Ectodermal cell (in vitro differentiated cells): ENCODE measurements around the gene SMTN. TPM values are rescaled to one million over a fixed set of nuclear protein-coding genes. Genes with fewer than 3 reads are reported as not detected.

ENCODE experiments used
- H3K27ac ChIP-seq: 2 replicates; pipeline ENCODE4 v1.7.0; 2013; ENCODE audit warnings: mild to moderate bottlenecking, low read depth, low read length; ENCODE audit not compliant: insufficient read depth, poor library complexity, severe bottlenecking
- H3K27me3 ChIP-seq: 2 replicates; pipeline ENCODE4 v1.7.0; 2013; ENCODE audit warnings: mild to moderate bottlenecking, low read length; ENCODE audit not compliant: insufficient read depth, control insufficient read depth, poor library complexity, severe bottlenecking
- H3K36me3 ChIP-seq: one replicate; pipeline ENCODE4 v1.7.0; 2013; ENCODE audit warnings: low read length; ENCODE audit not compliant: control insufficient read depth, insufficient read depth
- H3K4me1 ChIP-seq: one replicate; pipeline ENCODE4 v1.7.0; 2013; ENCODE audit warnings: low read length; ENCODE audit not compliant: control insufficient read depth, insufficient read depth
- H3K4me3 ChIP-seq: 2 replicates; pipeline ENCODE4 v1.7.0; 2013; ENCODE audit warnings: low read depth, low read length, control low read depth; ENCODE audit not compliant: insufficient read depth
- H3K9me3 ChIP-seq: 2 replicates; pipeline ENCODE4 v1.7.0; 2013; ENCODE audit warnings: mild to moderate bottlenecking, low read length, moderate library complexity; ENCODE audit not compliant: control insufficient read depth
- WGBS, 2 experiments: methylation state at CpG; one replicate each; pipeline ENCODE4 v1.1.7; 2013; ENCODE audit warnings: missing lambda C conversion rate in 2 of 2; 5-methylcytosine and 5-hydroxymethylcytosine counted together
- polyA plus RNA-seq, 4 experiments: library from polyadenylated mRNA; stranded (reverse); fragments of 50-300 nt; gene quantifications; one replicate each; pipeline ENCODE4 v1.2.3, GENCODE V29; 2013

SMTN gene
- polyA plus RNA-seq (2013, experiment 1 of 4) = 18.1 TPM
- 19.5 TPM for polyA plus RNA-seq (2013, experiment 2 of 4)
- polyA plus RNA-seq (2013, experiment 3 of 4) = 15.5 TPM
- 20.0 TPM for polyA plus RNA-seq (2013, experiment 4 of 4)

DNA sequence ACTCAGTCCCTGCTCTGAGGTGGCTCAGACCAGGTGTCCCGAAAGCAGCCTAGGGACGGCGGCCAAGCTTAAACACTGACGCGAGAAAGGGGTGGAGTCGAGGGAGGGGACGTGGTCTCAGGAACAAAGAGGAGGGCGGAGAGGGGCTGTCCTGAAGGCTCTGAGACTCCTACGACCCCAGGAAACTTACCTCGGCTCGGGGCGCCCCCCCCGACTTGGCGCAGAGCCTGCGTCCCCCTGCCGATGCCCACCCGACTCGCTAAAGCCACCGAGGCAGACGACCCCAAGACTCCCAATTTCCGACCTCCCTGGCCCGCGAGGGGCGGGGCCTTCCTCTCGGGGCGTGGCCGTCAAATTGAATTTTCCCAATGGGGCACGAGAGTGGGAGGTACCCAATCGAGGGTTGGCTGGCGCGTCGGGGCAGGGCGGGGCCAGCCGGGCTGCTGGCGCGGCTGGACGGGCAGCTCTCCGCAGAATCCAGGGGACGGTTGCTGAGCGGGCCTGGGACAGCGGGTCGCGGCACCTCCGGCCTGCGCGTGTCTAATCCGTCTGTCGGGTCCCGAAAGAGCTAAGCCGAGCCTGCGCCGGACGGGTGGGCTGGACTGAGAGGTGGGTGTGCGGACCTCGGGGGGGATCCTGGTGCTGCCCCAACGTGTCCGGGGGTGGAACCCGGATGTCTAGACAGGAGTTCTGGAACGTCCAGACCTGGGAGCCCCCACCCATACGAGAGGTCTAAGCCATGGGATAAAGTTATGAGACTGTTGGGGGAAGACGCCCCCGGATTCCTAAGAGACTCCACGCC lies at the start of gene SMTN:
Gene SMTN, plus strand, starts transcription at position 471 of the 802 bp plus-strand sequence. CDS start 1,941 bp downstream, outside the sequence.
- no peaks in the 10 kb centered on the region for H3K36me3 ChIP-seq
- 2% methylated on average over 63 of the region's 63 CpGs for WGBS, 2 experiments
- H3K9me3 ChIP-seq = no peaks in the 10 kb centered on the region
- H3K27me3 ChIP-seq = peaks cover 9% of the 10 kb centered on the region
- H3K27ac ChIP-seq = peak within 1 kb of the TSS; percentile 85
- peak within 1 kb of the TSS; percentile 53 for H3K4me3 ChIP-seq
- H3K4me1 ChIP-seq = peaks cover 14% of the 10 kb centered on the region

DNA sequence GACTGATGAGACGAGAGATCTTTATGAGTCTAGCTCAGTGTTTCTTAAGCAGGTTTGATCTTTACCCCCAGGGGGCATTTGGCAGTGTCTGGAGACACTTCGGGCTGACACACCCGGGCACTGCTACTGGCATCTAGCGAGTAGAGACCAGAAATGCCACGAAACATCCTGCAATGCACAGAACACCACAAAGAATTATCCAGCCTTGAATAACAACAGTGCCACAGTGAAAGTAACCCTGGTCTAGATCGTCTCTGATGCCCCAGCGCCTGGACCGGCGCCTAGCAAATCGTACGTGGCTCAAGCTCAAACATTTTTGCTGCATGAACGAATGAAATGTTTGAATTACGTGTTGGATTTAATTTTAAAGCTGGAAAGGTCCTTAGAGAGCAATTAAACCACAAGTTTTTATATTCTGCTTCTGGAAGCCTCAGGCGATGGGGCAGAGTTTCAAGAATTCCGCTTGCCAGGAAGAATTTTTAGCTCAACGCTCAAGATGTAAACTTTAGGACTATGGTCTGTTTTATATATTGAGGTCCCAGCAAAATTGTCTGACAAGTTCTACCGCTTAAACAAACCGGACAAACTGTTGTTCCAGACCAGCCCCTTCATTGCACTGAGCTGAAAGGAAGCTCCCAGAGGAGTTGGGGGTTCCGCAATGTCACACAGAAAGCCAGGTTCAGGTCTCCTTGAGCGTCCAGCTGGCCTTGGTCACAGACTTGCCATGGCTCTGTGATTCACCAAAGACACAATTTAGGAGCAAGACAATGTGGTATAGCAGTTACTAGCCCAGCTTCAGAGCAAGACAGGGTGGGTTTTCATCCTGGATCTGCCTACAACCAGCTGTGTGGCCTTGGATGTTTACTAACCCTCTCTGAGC lies 44.2 kb upstream of the SMTN start:
- Histone ChIP-seq H3K9me3 (no peaks in the 10 kb centered on the region), H3K27me3 (no peaks in the 10 kb centered on the region), H3K4me3 (no peak overlapping the region), H3K27ac (no peak overlapping the region), H3K4me1 (no peaks in the 10 kb centered on the region), H3K36me3 (no peaks in the 10 kb centered on the region)
- 93% methylated on average over 20 of the region's 20 CpGs for WGBS, 2 experiments

DNA sequence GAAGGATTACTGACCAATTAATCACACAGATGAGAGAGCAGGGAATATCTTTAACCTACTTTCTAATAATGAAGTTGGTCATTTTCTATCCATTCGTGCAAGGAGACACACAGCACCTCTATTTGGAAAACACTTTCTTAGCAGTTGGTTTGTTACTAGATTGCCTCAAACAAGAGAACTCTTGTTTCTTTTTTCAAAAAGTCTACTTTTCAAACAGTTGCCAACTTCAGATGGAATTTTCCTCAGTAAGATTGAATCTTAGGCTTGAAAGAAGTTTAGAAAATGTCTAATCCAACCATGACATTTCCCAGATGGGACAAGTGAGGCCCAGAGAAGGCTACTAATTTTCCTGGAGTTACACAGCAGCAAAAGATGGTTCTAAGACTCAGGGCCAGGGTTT lies 42.4 kb upstream of the SMTN start:
- 91 to 100% methylated on average over 1 of the region's 1 CpG for WGBS, 2 experiments
- Histone ChIP-seq H3K27me3 (no peaks in the 10 kb centered on the region), H3K27ac (no peak overlapping the region), H3K9me3 (no peaks in the 10 kb centered on the region), H3K4me3 (no peak overlapping the region), H3K36me3 (no peaks in the 10 kb centered on the region), H3K4me1 (no peaks in the 10 kb centered on the region)

DNA sequence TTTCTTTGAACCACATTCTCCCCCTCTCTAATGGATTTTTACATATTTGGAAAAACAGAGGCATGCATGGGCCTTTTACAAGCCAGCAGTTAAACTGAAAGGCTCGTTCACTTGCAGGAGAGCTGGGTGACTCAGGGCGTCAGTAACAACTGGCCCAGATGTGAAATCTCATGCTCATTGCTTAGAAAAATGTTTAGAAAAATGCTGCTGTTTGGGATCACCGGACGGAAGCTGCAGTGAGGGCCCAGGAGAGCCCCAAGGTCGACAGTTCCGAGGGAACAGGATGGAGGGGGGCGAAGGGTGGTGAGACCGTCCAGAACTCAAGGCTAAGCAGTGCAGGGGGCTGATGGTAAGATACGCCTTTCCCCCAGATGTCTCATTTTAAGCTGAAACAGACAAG lies 41.7 kb upstream of the SMTN start:
- Histone ChIP-seq H3K4me3 (no peak overlapping the region), H3K27me3 (no peaks in the 10 kb centered on the region), H3K36me3 (no peaks in the 10 kb centered on the region), H3K9me3 (no peaks in the 10 kb centered on the region), H3K27ac (no peak overlapping the region), H3K4me1 (no peaks in the 10 kb centered on the region)
- whole genome bisulfite sequencing, 2 experiments = 78% methylated on average over 9 of the region's 9 CpGs

DNA sequence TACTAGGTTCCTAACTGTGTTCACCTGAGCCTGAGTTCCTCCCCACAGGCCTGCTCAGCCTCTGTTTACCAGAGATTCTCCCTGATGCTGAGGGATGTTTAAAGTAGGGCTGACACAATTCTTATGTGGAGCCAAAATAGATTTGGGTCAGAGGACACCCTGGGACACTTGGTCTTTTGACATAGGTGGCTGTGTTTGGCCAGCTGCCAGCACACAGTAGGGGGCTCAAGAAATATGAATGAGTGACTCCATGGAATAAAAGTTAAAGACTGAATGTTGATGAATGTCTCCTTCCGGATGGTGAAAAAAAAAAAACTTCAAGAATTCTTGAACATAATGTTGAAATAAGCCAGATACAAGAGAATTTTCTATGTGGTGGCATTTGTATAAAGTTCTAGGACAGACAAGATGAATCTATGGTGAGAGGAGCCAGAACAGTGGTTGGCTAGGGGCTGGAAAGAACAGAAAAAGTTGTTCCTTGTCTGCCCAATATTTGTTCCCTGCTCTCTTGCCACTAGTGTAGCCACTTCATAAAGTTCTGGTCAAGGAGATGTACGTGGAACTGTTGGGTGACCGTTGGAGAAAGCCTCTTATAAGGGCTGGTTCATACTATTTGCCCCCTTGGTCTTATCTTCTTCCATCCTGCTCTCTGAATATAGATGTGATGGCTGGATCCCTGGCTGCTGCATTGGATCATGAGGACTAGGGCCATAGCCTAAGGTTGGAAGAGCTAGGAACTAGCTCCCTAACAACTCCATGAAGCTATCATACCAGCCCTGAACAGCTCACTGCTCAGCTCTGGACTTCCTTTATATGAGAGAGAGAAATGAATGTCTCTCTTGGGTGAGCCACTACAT lies 40.3 kb upstream of the SMTN start:
- H3K4me1 ChIP-seq = no peaks in the 10 kb centered on the region
- WGBS, 2 experiments = 84 to 93% methylated on average over 3 of the region's 3 CpGs
- H3K36me3 ChIP-seq = no peaks in the 10 kb centered on the region
- no peaks in the 10 kb centered on the region for H3K9me3 ChIP-seq
- no peak overlapping the region for H3K4me3 ChIP-seq
- H3K27me3 ChIP-seq = no peaks in the 10 kb centered on the region
- H3K27ac ChIP-seq = no peak overlapping the region

DNA sequence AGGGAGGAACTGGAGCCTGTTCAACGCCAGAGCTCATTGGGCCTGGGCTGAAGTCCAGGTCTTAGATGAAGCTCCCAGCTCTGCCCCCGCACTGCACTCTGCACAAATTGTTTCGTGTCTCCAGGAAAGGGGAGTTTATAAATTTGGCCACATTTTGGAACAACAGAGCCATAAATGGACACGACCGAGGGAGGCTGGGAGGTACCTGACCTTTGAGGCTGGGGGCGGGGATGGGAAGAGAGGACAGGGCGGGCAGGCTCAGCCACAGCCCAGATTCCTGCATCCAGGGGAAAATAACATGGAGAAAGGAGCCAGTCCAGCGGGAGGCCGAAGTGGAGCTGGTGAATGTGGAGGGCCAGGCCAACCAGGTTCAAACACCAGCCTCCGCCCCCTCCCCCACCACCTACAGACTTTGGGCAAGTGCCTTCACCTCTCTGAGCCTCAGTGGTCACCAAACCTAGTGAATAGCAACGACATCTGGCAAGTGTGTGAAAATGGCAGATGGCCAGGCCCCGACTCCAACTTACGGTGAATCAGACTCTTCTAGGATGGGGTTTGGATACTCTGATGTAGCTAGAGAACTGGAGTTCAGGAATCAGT lies 36.8 kb upstream of the SMTN start:
- WGBS, 2 experiments = 82 to 86% methylated on average over 13 of the region's 13 CpGs
- no peak overlapping the region for H3K27ac ChIP-seq
- H3K36me3 ChIP-seq = no peaks in the 10 kb centered on the region
- no peaks in the 10 kb centered on the region for H3K27me3 ChIP-seq
- no peak overlapping the region for H3K4me3 ChIP-seq
- H3K4me1 ChIP-seq = peaks cover 9% of the 10 kb centered on the region
- H3K9me3 ChIP-seq = no peaks in the 10 kb centered on the region

DNA sequence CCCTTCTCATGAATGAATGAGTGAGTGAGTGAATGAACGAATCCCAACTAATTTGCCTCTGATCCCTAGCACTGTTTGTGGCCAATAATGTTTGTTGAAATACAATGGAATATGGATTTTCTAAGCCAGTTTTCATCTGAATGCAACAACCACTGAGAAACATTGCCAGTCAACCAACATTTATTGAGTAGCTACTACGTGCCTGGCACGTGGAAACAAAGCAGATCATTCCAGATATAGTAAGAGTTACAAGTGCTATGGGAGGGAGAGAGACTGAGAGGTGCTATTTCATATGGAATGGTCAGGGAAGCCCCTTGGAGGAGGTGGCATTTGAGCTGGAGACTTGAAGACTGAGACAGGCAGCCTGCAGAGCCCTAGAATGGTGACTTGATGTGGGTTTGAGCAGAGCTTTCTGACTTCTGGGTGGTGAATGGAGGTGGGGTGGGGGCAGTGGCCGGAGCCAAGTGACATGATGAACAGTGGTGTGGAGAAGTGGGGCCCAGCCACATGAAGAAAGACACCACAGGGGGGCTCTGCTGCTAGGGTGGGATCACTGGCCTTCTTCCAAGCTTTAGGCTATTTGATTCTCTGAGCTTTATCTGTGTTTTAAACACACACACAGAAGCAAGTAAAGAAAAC lies 35.1 kb upstream of the SMTN start:
- WGBS, 2 experiments = 65 to 86% methylated on average over 3 to 4 of the region's 4 CpGs
- no peaks in the 10 kb centered on the region for H3K27me3 ChIP-seq

DNA sequence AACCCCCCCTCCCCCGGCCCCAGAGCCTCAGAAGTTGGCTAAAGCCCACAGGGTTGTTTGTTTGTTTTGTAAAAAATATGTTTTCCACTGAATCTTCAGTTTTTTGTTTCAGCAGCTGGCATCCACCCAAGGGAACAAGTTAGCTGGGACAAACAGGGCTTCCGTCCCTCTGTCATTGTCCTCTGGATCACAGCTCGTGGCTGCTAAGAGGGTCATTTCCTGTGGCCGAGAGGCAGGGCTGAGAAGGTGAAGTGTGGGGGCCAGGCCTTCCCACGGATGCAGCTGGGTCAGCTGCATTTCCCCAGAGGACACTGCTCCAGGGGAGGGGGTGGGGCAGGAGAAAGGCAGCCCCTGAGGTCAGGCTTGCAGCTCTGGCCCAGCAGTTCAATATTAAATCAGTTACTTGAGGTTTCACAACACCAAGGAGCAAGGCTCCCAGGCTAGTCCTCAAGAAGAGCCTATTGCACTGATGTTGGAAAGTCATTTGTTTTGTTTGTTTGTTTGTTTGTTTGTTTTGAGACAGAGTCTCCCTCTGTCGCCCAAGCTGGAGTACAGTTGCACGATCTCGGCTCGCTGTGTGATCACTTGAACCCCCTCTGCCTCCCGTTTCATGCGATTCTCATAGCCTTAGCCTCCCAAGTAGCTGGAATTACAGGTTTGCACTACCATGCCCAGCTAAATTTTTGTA lies 34.4 kb upstream of the SMTN start:
- no peaks in the 10 kb centered on the region for H3K9me3 ChIP-seq
- H3K27me3 ChIP-seq = no peaks in the 10 kb centered on the region
- H3K4me1 ChIP-seq = peaks cover 9% of the 10 kb centered on the region
- H3K27ac ChIP-seq = peak overlapping the region; percentile 2
- H3K4me3 ChIP-seq = no peak overlapping the region
- WGBS, 2 experiments = 74 to 78% methylated on average over 10 of the region's 11 CpGs
- no peaks in the 10 kb centered on the region for H3K36me3 ChIP-seq

More for the DNA sequence above, 35.1 kb upstream of the SMTN start:
- H3K4me1 ChIP-seq = peaks cover 9% of the 10 kb centered on the region
- no peaks in the 10 kb centered on the region for H3K9me3 ChIP-seq
- no peak overlapping the region for H3K4me3 ChIP-seq
- H3K27ac ChIP-seq = no peak overlapping the region
- H3K36me3 ChIP-seq = no peaks in the 10 kb centered on the region

DNA sequence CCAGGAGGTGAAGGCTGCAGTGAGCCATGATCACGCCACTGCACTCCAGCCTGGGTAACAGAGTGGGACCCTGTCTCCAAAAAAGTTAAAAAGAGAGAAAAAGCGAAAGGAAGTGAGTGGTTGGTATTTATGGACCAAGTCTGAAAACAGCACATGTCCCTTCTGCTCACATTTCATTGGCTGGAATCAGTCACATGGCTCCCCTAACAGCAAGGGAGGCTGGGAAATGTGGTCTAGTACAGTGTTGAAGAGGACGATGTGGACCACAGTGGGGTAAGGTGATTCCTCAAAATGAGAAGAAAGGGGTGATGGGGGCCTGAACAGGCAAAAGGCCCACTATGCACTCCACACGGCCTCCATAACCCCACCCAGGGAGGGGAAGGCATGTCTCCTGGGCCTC lies 32.5 kb upstream of the SMTN start:
- no peaks in the 10 kb centered on the region for H3K27me3 ChIP-seq
- H3K9me3 ChIP-seq = no peaks in the 10 kb centered on the region
- H3K4me3 ChIP-seq = no peak overlapping the region
- no peak overlapping the region for H3K27ac ChIP-seq
- H3K4me1 ChIP-seq = peaks cover 9% of the 10 kb centered on the region
- 93 to 96% methylated on average over 4 of the region's 4 CpGs for WGBS, 2 experiments
- no peaks in the 10 kb centered on the region for H3K36me3 ChIP-seq
